HG03066 (cell line): ENCODE data around the gene GPBAR1.
A peak's percentile ranks its signal among the peaks of the same experiment; 100 is the strongest.

Experiments used
- ATAC-seq: cut with Tn5 transposase; IDR thresholded peaks from one replicate; pipeline ENCODE4 v1.9.1; 2021; ENCODE audit warnings: low read depth; ENCODE audit not compliant: unreplicated experiment

GPBAR1 gene

DNA sequence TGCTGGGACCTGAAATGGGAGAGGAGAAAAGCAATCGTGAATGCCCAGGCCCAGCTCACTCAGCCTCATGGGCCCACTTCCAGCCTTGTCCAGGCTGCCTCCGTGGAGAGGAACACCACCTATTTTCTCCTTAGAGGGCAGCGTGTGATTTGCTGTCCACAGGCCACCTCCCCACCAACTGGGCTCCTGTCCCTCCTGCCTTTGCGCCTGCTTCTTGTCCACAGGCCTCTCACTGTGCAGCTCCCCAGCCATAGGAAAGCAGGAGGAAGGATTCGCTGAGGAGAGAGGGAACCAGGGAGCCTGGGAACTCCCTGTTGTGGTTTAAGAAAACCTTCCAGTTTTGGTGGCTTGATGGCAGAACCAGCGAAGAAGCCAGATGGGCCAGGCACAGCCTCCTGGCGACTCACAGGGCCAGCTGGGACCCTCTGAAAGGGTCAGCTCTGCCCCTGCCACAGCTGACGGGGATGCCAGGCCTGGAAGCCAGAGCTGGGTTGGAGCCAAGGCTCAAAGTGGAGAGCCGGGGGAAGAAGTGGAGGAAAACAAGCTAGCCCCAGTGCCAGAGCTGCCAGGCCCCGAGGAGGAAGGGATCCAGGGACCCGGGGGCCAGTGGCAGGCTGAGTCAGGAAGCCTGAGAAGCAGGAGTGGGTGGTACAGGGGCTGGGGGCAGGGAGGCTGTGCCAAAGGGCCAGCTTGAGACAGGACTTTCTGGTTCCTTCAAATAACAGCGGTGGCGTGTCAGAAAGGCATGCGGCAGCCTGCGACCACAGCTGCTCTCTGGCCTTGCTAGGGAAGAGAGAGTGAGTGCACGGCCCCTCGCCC, 21.6 kb downstream of the GPBAR1 start:
- no peak for ATAC-seq

DNA sequence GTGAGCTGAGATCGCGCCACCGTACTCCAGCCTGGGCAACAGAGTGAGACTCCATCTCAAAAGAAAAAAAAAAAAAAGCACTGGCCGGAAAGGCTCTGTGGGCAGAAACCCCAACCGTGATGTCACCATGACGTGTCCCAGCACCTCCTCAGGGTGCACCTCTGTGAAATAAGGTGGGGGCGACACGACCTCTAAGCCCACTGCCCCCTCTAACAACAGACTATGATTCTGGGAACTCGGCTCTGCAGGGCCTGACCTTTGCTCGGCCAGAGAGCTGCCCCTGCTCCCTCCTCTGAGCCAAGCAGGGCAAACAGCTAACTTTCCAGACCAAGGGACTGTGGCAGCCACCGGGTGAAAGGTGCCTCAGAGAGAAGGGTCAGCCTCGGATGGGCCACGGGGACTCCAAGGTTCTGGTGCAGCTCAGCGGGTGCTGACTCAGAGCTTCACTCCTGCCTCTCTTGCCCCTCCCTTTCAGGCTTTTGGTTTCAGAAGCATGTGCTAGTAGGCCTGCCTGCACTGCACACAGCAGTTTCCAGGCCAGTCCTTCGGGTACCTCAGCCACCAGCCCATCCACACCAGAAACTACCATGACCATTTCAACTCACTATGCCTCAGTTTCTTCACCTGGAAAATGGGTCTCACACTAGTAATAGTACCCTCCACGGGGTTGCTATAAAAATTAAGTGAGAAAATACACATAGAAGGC, 23.4 kb downstream of the GPBAR1 start:
- peak; percentile 29 for ATAC-seq

DNA sequence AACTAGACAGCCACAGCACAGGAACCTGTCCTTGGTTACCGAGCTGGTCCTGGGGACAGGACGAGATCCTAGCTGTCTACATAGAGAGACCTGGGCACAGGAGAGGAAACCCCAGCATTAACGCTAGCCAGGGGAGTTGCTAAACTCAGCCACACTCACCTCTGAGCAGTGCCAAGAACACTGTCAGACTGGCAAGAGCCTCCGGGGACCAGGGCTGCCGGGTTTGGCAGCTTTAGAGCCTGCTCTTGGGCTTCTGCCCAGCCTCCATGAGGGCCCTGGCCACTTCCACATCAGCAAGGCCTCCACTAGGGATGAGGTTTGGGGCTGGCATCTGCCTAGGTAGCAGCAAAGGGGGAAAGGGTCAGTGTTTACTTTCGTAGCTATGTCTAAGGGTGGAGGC, 24.8 kb downstream of the GPBAR1 start:
- ATAC-seq, result no peak

DNA sequence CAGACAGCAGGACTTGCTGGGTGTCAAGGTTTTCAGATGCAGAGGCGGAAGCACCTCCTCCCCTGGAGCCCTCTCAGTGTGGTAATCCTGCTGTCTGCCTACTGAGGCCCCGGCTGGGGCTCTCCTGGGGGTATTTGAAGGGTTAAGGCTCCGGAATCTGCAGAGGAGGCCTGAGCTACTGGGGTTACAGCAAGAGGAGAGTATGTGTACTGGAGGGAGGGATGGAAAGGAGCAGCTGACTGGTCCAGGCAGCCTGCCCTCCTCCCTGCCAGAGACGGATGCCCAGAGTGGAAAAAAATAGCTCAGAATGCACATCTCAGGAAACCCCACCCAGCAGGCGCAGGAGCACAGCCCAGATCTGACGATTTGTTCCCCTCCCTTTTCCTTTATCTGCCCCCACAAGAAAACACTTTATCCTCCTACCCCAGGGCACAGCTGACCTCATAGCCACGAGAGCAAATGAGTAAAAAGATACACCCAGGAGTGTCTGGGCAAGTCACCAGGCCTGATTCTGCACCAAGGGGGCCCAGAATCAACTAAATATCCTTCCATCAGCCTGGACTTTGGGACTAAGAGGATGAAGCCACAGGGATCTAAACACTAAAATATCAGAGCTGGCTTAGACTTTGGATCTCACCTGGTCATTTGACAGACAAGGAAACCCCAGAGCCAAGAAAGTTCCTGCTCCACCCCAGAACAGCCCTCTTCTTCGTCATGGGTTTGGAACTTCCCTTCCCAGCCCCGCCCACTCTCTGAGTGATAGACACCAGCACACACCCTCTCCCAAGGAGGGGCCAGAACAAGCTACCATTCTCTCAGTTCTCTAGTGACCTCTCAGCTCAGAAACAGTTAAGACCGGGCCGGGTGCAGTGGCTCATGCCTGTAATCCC, 26.0 kb downstream of the GPBAR1 start:
- peak; percentile 55 for ATAC-seq

DNA sequence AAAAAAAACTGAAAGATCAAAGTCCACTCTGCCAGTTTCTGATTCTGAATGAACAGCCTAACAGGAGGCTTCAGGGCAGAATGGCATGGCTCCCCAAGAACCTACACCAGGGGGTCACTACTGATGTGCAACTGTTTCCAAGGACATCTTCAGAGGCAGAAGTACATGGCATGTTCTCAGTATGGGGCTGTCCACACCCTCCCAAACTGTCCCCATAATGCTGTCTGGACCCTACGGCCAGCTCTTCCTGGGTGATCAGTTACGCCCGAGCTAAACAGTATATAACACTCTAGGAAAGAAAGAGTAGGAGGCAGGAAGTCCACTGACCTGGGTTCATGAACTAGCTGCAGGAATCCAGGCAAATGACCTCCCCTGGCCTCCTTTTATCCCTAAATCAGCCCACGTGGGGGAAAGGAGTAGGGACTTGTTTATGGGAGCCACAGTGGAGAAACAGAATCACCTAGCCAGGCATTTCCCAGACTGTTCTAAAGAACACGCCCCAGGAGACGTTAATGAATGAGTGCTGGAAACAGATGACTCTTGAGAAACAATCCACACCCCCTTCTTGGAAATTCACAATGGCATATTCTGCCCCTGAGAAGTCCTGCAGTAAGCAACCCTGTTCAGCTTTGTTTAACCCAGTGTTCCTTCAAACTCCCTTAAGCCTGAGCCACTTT, 29.0 kb downstream of the GPBAR1 start:
- ATAC-seq, result no peak

DNA sequence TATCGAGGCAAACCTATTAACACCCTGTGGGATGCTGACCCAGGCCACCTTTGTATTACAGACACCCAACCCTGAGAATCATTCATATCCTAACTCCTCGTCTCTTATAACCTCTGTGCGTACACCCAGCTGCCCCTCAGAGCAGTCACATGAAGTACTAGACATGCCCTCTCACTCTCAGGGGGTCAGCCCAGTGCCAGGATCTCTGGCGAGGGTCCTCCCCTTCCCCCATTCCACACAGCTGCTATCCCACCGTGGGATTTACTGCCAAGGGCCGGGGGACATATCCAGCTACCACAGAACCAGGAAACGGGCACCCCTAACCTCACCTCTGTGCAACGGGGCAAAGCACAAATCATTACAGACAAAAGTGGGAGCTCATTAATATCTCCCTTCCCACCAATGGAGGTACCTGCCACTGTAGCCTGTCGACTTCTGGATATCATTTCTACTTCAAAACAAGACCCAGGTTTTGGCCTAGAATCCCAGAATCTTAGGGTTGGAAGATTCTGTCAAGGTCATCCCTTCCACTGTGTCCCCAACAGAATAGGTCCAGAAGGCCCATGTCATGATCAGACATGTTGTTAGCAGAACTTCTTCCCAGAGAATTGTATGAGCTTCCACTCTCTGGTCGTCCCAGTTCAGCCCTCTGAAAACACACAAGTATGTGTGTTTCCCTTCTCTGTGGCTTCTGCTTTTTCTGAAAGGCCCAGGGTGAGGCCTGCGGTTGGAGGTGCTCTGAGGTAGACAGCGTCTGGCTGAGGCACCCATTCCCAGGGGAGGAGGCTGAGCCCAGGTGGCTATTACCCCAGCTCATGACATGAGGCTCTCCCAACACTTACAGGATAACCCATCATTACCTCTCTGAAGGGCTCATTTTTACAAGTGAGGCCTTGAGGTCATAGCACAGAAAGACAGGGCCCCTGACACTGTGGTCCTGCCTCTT, 29.8 kb downstream of the GPBAR1 start:
- ATAC-seq, result peak; percentile 51

DNA sequence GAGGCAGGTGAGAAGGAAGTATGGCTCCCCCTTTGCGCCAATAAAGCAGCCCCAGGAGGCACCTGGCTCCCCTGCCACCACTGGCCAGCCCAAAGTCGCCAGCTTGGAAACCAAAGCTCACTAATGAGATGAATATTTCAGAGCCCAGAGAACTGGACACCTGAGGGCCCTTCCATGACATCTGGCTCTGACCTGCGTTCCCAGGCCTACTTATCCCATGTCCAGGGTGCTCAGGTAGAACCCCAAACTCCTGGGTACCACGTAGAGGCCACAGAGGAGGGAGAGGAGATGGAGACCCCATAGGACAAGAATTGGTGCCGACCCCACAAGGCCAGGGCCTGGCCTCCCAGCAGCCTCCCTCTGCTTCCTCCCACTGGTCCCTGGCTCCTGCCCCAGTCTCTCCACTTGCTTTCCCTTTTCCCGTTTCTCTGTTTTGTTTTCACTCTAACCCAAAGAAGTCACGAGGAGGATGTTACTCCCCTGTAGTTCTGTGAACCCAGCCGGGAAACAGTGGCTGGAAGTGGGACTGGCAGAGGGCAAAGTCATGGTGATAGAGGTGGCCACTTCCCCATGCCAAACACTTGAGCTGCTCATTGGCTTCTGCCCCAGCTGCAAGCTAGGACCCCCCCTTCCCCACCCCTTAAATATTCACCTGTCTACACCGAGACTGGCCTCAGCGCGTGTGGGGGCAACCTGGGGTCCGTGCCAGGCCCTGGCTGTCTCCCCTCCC, 30.7 kb downstream of the GPBAR1 start:
- no peak for ATAC-seq

DNA sequence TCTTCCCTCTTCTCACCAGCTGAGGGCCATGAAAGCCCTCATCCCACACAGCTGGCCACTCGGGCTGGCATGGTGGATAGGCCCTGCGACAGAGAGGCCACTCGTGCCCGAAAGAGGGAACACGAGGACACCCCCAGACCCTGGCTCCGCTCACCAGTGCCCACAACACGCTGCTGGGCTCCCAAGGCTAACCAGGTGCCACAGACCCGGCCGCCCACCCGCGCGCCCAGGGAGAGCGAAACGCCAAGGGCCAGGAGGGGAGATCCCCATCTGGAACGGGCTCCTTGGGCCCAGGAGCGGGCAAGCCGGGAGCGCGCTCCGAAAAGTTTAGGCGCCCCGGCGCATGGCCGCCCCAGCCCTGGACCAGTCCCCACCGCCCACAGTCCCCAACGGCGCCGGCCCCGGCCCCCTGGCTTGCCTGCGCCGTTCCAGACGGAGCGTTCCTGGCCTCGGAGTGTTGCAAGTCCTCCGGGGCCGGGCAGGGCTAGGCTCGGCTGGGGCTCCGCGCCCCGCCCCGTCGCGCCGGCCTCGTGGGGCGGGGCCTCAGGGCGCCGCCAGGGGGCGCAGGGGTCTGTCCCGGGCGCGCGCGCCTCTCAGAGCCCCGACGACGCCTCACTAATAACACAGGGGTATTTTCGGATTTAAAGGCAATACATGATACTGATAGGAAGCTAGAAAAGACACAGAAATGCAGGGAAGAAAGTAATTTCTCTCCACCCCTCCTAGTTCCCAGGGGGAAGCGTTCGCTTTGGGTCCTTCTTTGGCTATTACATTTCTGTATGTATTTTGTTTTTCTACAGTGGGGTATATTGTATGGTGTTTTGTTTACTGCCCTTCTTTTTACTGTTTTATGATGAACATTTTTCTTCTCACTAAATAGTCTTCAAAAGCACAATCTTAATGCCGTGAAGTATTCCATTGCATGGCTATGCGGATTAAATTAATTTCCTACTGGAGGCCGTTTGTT, 31.5 kb downstream of the GPBAR1 start, which contains the start of gene TMBIM1:
TSS of gene TMBIM1 (minus strand) at position 456 of the 967 bp plus-strand sequence. CDS start 10,362 bp downstream, outside the sequence.
- ATAC-seq, result peak; percentile 61

DNA sequence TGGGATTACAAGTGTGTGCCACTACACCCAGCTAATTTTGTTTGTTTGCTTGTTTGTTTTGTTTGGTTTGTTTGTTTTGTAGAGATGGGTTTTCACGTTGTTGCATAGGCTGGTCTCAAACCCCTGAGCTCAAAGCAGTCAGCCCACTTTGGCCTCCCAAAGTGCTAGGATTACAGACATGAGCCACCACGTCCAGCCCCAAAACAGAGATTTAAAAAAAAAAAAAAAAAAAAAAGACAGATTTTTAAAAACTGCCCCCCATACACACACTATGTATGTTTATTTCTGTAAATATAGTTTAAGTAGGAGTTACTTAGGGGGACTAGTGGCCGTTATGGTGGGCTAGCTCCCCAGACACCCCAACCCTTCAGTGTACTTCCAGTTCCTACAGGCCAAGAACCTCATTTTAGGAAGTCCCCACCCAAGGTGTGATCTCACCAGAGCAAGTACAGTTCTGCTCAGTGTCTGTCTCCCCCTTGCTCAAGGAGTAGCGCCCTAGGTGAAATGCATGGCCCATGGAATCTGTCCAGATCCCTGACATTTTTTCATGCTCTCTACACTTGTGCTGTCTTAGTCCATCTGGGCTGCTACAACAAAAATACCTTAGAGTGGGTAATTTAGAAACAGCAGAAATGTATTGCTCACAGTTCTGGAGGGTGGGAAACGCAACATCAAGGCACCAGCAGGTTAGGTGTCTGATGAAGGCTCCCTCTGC, 33.1 kb downstream of the GPBAR1 start:
- no peak for ATAC-seq

DNA sequence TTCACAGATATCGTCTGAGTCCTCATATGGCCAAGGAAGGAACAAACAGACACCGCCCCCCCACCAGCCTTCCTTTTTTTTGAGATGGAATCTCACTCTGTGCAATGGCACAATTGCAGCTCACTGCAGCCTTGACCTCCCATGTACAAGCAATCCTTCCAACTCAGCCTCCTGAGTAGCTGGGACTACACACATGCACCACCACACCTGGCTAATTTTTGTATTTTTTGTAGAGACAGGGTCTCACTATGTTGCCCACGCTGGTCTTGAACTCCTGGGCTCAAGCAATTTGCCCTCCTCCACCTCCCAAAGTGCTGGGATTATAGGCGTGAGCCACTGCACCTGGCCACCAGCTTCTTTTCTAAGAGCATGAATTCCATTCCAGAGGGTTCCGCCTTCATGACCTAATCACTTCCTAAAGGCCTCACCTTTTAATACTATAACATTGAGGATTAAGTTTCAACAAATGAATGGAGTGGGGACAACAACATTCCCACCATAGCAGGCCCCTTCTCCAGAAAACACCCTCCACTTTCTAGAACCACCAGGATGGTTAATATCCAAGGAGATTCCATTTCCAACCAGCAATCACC, 33.7 kb downstream of the GPBAR1 start:
- ATAC-seq, result no peak

DNA sequence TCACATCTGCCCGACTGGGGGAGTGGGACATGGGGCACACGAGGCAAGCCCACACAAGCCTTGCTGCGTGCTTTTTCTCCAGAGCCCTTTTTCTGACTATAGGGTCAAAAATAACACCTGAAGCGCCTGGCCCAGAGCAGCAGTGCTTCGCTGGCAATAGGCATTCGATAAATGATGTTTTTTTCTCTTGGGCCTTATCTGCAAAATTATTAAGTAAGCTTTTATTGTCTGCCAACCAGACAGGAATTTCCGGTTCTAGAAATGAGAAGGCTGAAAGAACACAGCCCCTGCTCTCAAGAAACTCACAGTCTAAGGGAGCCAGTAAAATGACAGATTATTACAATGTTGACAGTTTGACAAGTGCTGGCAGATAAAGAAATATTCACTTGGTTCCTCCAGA, 34.2 kb downstream of the GPBAR1 start:
- ATAC-seq, result no peak

DNA sequence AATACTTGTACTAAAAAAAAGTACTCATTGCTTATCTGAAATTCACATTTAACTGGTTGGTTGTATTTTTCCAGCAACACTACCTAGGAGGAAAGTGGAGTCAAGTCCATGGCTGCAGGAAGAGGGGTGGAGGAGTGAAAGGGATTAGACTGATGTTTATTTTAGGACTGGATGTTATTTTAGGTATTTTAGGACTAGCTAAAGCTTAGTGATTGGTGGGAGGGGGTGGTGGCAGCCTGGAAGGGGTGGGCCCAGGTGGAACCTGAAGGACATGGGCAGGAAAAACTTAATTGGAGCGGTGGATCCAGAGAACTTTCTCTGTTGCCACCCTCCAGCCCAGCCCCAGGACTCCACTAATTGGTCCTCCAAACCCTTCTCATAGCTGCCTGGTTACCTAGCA, 35.4 kb downstream of the GPBAR1 start:
- ATAC-seq, result no peak

DNA sequence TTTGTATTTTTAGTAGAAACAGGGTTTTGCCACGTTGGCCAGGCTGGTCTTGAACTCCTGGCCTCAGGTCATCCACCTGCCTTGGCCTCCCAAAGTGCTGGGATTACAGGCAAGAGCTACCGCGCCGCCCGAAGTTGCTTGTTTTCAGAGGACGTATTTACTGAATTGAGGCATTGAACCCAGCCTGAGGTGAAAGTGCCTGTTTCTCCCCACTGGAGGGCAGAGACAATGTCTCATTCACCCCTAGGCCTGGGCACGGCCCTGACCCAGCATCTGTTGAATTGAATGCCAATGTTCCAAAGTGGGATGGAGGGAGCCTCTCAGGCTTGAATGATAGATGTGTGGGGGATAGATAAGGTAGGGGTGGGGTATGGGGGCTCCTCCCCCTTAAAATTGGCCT, 36.0 kb downstream of the GPBAR1 start:
- ATAC-seq, result no peak

DNA sequence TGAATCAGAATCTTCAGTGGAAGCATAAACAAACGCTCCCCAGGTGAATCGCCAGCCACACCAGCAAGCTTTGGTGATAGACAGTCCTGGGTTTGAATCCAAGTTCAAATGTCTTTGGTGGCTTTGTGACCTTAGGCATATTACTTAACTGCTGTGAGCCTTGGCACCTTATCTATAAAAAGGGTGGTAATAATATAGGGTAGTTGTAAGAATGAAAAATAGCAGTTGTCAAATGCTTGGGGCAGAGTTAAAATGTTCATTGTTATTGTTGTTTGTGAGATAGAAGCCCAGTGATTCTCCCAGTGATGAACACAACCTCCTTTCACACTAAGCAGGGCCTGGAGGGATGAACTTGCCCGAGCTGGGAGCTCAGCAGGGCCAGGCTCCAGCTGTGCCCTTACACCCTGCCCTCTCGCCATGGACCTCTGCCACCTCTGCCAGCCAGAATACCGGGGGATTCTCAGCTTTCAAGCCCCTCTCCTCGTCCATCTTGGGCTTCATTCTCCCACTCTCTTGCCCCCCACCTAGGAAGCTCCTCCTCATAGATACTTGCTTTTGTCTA, 37.6 kb downstream of the GPBAR1 start:
- no peak for ATAC-seq

DNA sequence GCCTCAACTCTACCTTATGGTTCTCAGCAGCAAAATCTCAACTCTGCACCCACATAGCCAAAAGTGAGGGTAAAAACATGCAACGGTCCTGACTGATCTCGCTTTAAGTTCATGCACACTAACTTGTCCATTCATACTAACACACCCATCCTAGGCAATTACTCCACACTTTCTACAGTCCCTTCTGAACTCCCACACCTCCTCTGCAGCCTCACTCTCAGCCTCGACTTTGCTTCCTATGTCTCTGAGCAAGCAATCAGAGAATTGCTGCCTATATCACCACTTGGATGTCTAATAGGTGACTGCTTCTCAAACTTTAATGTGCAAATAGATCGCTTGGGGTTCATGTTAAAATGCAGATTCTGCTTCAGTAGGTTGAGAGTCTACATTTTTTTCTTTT, 39.3 kb downstream of the GPBAR1 start:
- ATAC-seq, result no peak

DNA sequence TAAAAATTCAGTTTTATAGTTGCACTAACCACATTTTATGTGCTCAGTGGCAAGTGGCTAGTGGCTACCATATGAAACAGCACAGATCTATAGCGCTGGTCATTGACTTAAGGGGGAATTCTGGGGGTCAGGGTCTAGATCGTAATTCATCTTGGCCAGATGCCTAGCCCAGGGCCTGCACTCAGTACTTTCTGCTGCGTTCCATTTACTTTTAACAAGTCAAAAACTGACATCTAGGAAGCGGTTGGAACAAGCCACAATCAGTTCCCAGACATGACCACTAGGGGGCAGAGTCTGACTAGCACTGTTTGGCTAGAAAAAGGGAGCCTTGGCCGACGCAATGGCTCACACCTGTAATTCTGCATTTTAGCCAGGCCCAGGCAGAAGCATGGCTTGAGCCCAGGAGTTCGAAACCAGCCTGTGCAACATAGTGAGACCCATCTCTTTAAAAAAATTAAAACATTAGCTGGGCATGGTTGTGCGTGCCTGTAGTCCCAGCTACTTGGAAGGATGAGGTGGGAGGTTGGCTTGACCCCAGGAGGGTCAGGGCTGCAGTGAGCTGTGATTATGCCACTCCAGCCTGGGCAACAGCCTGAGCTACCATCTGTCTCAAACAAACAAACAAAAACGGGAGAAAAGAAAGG, 40.5 kb downstream of the GPBAR1 start:
- ATAC-seq, result peak; percentile 60
